HTR-8/SVneo (cell line): ENCODE data around the gene PBRM1.
"Not testable (repeated sequence)": the region's sequence is repeated elsewhere in the genome, so short reads cannot be mapped to it uniquely, and the experiment has no call there.

Experiments used
- DNase-seq: peaks from one replicate; pipeline ENCODE4 v3.0.0; 2011; ENCODE audit warnings: low spot score, mixed read lengths; ENCODE audit not compliant: insufficient read length
- FAIRE-seq: peaks from 2 replicates; lab custom pipeline; 2011; peaks lifted over from hg19 to GRCh38; lab: Jason Lieb, UNC

Gene PBRM1

GRCh38 chr3:52527732-52528585, 157.8 kb downstream of the PBRM1 start:
- peak; percentile 4 for FAIRE-seq
- no peak for DNase-seq

DNA sequence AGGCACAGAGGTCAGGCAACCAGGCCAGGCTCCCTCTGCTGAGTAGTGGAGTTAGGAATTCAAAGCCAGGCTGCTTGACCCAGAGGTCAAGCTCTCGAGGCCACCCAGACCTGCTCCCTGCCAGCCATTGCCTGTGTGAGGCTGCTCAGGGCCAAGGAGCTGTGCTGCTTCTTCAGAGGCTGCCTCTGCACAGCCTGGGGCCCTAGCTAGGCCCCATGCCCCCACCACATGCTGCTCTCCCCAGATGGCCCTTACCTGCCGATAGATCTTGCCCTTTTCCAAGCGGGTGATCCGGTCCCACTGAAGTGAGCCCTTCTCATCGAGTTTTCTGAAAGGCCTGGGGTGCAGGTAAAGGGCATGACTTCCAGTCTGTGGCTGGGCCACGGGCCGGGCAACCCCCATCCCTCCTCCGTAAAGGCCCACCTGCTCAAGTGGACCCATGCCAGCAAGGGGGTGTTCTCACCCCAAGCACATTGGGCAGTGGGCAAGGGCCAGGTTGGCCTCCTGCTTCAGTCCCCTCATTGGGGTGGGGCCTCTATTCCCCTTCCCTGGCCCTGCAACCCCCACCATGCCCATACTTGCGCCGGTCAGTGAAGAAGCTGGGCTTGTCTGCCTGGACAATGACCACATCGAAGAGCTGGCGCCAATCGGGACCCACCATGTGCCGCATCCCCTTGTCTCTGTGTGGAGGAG, 158.5 kb downstream of the PBRM1 start:
- FAIRE-seq (no peak), DNase-seq (no peak)

DNA sequence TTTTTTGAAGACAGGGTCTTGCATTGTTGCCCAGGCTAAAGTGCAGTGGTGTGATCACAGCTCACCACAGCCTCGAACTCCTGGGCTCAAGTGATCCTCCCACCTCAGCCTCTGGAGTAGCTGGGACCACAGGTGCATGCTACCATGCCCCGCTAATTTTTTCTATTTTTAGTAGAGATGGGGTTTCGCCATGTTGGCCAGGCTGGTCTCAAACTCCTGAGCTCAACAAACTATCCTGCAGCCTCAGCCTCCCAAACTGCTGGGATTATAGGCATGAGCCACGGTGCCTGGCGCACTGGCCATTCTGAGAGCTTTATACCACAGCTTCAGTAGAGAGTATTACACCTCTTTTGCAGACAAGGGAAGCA, 159.1 kb downstream of the PBRM1 start:
- DNase-seq, FAIRE-seq: not testable (repeated sequence)

DNA sequence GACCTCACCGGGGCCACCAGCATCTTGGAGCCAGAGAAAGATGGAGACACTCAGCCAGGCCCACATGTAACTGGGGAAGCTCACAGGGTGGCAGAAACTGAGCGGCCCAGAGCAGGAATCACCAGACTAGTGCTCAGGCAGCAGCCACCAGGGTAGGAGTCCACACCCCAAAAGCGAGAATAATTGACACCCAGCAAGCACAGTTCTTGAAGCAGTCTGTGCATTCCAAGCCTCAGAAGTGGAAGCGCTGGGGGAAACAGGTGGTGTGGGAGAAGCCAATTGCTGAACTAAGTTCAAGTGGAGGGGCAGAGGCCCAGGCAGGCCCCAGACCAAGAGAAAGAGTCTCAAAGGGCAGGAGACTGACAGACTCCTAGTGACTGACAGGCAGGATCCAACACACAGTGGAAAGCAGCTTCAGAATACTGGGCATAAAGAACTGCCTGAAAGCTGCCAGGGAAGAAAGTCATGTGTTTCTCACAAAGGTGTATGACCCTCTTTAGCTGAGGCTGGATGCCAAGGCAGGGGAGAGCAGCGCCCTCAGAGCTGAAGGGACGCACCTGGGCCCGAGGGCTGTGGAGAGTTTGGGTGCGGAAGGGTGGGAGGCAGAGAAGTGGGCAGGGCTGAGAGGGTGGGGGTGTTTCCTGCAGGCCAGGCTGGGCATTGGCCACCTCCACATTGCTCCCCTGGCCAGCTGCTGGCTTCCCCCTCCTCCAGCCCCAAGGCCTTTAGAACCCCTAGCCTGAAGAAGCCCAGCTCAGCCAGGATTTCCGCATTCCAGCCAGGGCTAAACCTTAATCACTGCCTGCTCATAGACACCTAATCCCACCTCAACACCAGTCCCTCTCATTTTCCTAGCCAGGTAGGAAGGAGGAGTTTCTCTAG, 159.8 kb downstream of the PBRM1 start:
- DNase-seq (no peak), FAIRE-seq (no peak)

DNA sequence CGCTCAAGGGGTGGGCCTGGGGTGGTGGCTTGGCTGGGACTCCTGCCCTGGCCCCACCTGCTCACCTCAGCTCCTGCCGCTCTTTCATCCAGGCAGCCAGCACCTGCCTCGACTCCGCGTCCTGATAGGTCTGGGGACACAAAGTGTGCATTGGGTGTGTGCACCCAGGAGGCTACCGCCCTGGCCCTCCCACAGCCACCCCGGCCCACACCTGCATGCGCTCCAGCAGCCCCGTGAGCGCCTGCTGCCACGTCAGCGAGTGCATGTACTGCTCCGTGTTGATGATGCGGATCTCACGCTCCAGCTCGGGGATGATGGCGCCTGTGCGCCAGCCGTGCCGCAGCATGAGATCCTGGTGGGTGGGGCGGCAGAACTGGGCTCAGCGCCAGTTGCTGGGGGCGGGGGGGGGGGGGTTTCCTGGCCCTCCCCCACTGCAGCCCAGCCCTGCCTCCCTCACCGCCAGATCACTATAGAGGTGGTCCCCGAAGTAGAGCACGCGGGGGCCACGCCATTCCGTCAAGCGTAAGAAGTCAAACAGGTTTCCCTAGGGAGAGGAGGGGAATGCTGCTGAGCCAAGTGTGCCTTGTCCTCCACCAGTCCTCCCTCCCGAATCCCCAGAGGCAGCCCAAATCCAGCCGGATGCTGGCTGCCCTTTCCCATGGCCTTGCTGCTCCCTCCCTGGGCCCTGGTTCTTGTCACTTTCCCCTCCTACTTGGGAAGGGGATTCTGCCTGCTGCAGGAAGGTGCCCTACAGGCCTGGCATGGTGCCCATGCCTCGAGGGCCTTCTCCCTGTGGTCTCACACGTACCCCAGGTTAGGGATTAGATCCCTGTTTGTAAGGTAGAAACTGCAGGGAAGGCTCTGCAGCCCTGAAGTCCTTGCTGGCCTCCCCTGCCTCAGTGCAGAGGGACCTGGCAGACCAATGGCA, 160.7 kb downstream of the PBRM1 start:
- FAIRE-seq (no peak), DNase-seq (no peak)

- FAIRE-seq: no peak
- no peak for DNase-seq
These were observed 161.4 kb downstream of the PBRM1 start for GRCh38 chr3:52524258-52524751.

GRCh38 chr3:52523386-52524257, 162.1 kb downstream of the PBRM1 start:
- DNase-seq (no peak), FAIRE-seq (no peak)

DNA sequence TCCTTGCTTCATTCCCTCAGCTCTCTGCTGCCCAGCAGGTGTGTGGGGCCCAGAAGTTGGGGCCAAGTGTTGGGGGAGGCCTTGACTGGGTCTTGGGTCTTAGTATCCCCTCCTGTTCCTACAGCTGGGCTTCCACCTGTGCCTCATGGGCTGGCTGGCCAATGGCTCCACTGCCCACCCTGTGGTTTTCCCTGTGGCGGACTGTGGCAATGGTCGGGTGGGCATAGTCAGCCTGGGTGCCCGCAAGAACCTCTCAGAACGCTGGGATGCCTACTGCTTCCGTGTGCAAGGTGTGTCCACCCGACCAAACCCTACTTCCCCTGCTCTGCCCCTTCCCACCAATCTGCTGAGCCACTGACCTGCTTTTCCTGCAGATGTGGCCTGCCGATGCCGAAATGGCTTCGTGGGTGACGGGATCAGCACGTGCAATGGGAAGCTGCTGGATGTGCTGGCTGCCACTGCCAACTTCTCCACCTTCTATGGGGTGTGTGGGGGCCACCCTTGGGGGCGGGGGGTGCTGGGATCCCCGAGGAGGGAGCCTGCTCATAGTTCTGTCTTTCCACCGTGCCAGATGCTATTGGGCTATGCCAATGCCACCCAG, 163.0 kb downstream of the PBRM1 start:
- FAIRE-seq (no peak), DNase-seq (no peak)

GRCh38 chr3:52521881-52522650, 163.6 kb downstream of the PBRM1 start:
- DNase-seq (no peak), FAIRE-seq (no peak)

DNA sequence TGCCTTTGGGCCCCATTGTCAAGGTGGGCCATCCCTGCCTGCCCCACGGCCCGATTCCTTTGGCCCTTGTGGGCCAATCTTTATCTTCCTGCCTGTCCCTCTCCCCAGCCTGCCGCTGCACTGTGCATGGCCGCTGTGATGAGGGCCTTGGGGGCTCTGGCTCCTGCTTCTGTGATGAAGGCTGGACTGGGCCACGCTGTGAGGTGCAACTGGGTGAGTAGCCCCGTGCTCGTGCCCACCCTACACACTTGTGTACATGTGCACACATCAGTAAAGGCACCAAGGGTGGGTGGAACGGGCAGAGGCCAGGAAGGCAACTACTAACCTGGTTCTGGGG, 164.3 kb downstream of the PBRM1 start:
- peak; percentile 48 for FAIRE-seq

GRCh38 chr3:52520716-52521487, 164.8 kb downstream of the PBRM1 start:
- no peak for FAIRE-seq
- no peak for DNase-seq

More for the DNA sequence above, 164.3 kb downstream of the PBRM1 start:
- no peak for DNase-seq

GRCh38 chr3:52520141-52520667, 165.5 kb downstream of the PBRM1 start:
- DNase-seq: no peak
- no peak for FAIRE-seq

GRCh38 chr3:52519445-52520140, 166.1 kb downstream of the PBRM1 start:
- FAIRE-seq: peak; percentile 58
- no peak for DNase-seq

DNA sequence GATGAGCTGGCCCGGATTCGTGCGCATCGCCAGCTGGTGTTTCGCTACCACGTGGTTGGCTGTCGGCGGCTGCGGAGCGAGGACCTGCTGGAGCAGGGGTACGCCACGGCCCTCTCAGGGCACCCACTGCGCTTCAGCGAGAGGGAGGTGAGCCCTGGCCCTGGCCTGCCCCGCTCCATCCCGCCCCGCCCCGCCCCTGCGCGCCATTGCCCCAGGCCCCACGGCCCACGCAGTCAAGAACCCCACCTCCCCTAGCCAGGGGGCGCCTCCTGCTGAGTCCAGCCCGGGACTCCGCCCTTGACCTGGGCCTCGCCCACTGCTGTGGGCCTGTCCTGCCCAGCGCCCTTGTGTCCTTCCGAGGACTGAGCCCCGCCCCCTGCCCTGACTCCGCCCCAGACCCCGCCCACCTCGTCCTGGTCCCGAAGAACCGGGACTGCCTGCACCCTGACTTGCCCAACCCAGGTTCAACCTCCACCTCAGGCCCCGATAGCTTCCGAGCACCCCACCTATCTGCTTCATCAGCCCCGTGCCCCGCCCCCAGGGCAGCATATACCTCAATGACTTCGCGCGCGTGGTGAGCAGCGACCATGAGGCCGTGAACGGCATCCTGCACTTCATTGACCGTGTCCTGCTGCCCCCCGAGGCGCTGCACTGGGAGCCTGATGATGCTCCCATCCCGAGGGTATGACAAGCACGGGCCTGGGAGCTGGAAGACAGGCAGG, 166.8 kb downstream of the PBRM1 start:
- FAIRE-seq: no peak
- DNase-seq: no peak
